Pons (tissue), 1 donor: ENCODE measurements around the gene HEATR5B.
A peak's percentile ranks its signal among the peaks of the same experiment; 100 is the strongest.

Experiments
- DNase-seq: peaks from one replicate; pipeline ENCODE4 v3.0.0-alpha.2; 2016; ENCODE audit warnings: low spot score

HEATR5B gene

GRCh38 chr2:37083873-37084794 lies at the start of gene HEATR5B, which contains the start of gene GPATCH11:
TSS of gene HEATR5B (minus strand) at chr2:37084372. CDS start at chr2:37083414, 958 bp downstream.
TSS of gene GPATCH11 (plus strand) at chr2:37084518. CDS start at chr2:37088382, 3,864 bp downstream.
- DNase-seq, result peak; percentile 99

- DNase-seq, result no peak
Measured at GRCh38 chr2:37132914-37133313, 48.7 kb upstream of the HEATR5B start.

GRCh38 chr2:37125416-37125815 lies 41.2 kb upstream of the HEATR5B start:
- no peak for DNase-seq

GRCh38 chr2:37119157-37119556 lies 35.0 kb upstream of the HEATR5B start:
- DNase-seq, result no peak

- DNase-seq, result no peak
Measured at GRCh38 chr2:37117566-37117965, 33.4 kb upstream of the HEATR5B start.

GRCh38 chr2:37111958-37112357 lies 27.8 kb upstream of the HEATR5B start:
- no peak for DNase-seq

- DNase-seq, result no peak
Measured at GRCh38 chr2:37110306-37111212, 26.4 kb upstream of the HEATR5B start.

- DNase-seq, result no peak
Measured at GRCh38 chr2:37109523-37109922, 25.4 kb upstream of the HEATR5B start.

GRCh38 chr2:37105150-37105549 lies 21.0 kb upstream of the HEATR5B start:
- DNase-seq, result no peak

- no peak for DNase-seq
Measured at GRCh38 chr2:37104178-37104577, 20.0 kb upstream of the HEATR5B start.

- no peak for DNase-seq
Measured at GRCh38 chr2:37102588-37102987, 18.4 kb upstream of the HEATR5B start.

GRCh38 chr2:37100054-37100453 lies 15.9 kb upstream of the HEATR5B start:
- DNase-seq, result no peak

- no peak for DNase-seq
Measured at GRCh38 chr2:37098416-37099118, 14.4 kb upstream of the HEATR5B start.

GRCh38 chr2:37096568-37096967 lies 12.4 kb upstream of the HEATR5B start:
- no peak for DNase-seq

GRCh38 chr2:37091873-37092272 lies 7.7 kb upstream of the HEATR5B start:
- no peak for DNase-seq

- peak; percentile 20 for DNase-seq
Measured at GRCh38 chr2:37090019-37090477, 5.9 kb upstream of the HEATR5B start.

GRCh38 chr2:37085731-37086147 lies 1.6 kb upstream of the HEATR5B start:
- DNase-seq, result no peak

- no peak for DNase-seq
Measured at GRCh38 chr2:37084797-37085196, 625 bp upstream of the HEATR5B start.

GRCh38 chr2:37080689-37081088 lies 3.5 kb downstream of the HEATR5B start:
- DNase-seq, result peak; percentile 36

GRCh38 chr2:37080266-37080665 lies 3.9 kb downstream of the HEATR5B start:
- DNase-seq, result no peak

- no peak for DNase-seq
Measured at GRCh38 chr2:37070931-37071330, 13.2 kb downstream of the HEATR5B start.

- DNase-seq, result peak; percentile 52
Measured at GRCh38 chr2:37068686-37069085, 15.5 kb downstream of the HEATR5B start.
